ENCODE results near the gene NELL1. TPM values are rescaled to one million over a fixed set of nuclear protein-coding genes. Genes with fewer than 3 reads are reported as not detected.

NELL1 gene
- total RNA-seq, 1 donor from 2014 or later: not detected

- TF ChIP-seq CTCF (IDR thresholded peaks at IDR 0.05): no peak
- H3K27ac Mint-ChIP-seq: no peak overlapping the region
- peaks cover 9% of the 10 kb centered on the region for H3K9me3 Mint-ChIP-seq
- intact Hi-C loops (cut with micrococcal nuclease): no loop called here
- POLR2A ChIA-PET: no interaction called here
- DNase-seq (no peak), ATAC-seq (ENCODE audit: low read depth) (no peak)
- CTCF ChIA-PET: no interaction called here
- no peaks in the 10 kb centered on the region for H3K27me3 Mint-ChIP-seq
- no peaks in the 10 kb centered on the region for H3K36me3 Mint-ChIP-seq (ENCODE audit: low read depth)
- H3K4me3 Mint-ChIP-seq: no peak overlapping the region
- no peaks in the 10 kb centered on the region for H3K4me1 Mint-ChIP-seq
Measured at GRCh38 chr11:20909995-20910726, 240.8 kb downstream of the NELL1 start.

- ChIA-PET CTCF (no interaction called here), POLR2A (no interaction called here)
- Mint-ChIP-seq H3K27ac (no peak overlapping the region), H3K9me3 (peaks cover 8% of the 10 kb centered on the region), H3K36me3 (ENCODE audit: low read depth) (no peaks in the 10 kb centered on the region), H3K27me3 (no peaks in the 10 kb centered on the region), H3K4me3 (no peak overlapping the region), H3K4me1 (no peaks in the 10 kb centered on the region)
- ATAC-seq (ENCODE audit: low read depth): no peak
- intact Hi-C loops (cut with micrococcal nuclease): no loop called here
- TF ChIP-seq CTCF (IDR thresholded peaks at IDR 0.05): no peak
- no peak for DNase-seq
Measured at GRCh38 chr11:20910733-20911132, 241.3 kb downstream of the NELL1 start.

GRCh38 chr11:20912065-20912821, 242.9 kb downstream of the NELL1 start:
- intact Hi-C loops (cut with micrococcal nuclease): no loop called here
- H3K4me3 Mint-ChIP-seq: no peak overlapping the region
- ATAC-seq (ENCODE audit: low read depth): no peak
- ChIA-PET POLR2A (no interaction called here), CTCF (no interaction called here)
- H3K27ac Mint-ChIP-seq: no peak overlapping the region
- H3K9me3 Mint-ChIP-seq: peaks cover 8% of the 10 kb centered on the region
- H3K27me3 Mint-ChIP-seq: no peaks in the 10 kb centered on the region
- no peaks in the 10 kb centered on the region for H3K36me3 Mint-ChIP-seq (ENCODE audit: low read depth)
- TF ChIP-seq CTCF (IDR thresholded peaks at IDR 0.05): no peak
- H3K4me1 Mint-ChIP-seq: no peaks in the 10 kb centered on the region
- DNase-seq: no peak

GRCh38 chr11:20912922-20913512, 243.6 kb downstream of the NELL1 start:
- DNase-seq (no peak), ATAC-seq (ENCODE audit: low read depth) (no peak)
- Mint-ChIP-seq H3K4me3 (no peak overlapping the region), H3K9me3 (peaks cover 4% of the 10 kb centered on the region), H3K36me3 (ENCODE audit: low read depth) (no peaks in the 10 kb centered on the region), H3K4me1 (no peaks in the 10 kb centered on the region), H3K27me3 (no peaks in the 10 kb centered on the region), H3K27ac (no peak overlapping the region)
- ChIA-PET POLR2A (no interaction called here), CTCF (no interaction called here)
- no peak for TF ChIP-seq CTCF (IDR thresholded peaks at IDR 0.05)
- intact Hi-C loops (cut with micrococcal nuclease): no loop called here

- no peaks in the 10 kb centered on the region for H3K36me3 Mint-ChIP-seq (ENCODE audit: low read depth)
- H3K27ac Mint-ChIP-seq: no peak overlapping the region
- ChIA-PET CTCF (no interaction called here), POLR2A (no interaction called here)
- DNase-seq (no peak), ATAC-seq (ENCODE audit: low read depth) (no peak)
- TF ChIP-seq CTCF (IDR thresholded peaks at IDR 0.05): no peak
- no peaks in the 10 kb centered on the region for H3K4me1 Mint-ChIP-seq
- intact Hi-C loops (cut with micrococcal nuclease): no loop called here
- no peaks in the 10 kb centered on the region for H3K27me3 Mint-ChIP-seq
- peaks cover 4% of the 10 kb centered on the region for H3K9me3 Mint-ChIP-seq
- no peak overlapping the region for H3K4me3 Mint-ChIP-seq
Measured at GRCh38 chr11:20917306-20917705, 247.9 kb downstream of the NELL1 start.
